A673 (cell line): ENCODE data around the gene SLCO3A1. TPM values are rescaled to one million over a fixed set of nuclear protein-coding genes. Genes with fewer than 3 reads are reported as not detected.

Experiments used
- BruUV-seq: library from RNA; stranded (reverse); fragments of 400-500 nt; replicated peaks from 2 replicates; lab custom pipeline; 2021; lab: Mats Ljungman, UMichigan
- CTCF ChIA-PET: fragments of 300-600 bp; sonication (Branson Sonifier 250); formaldehyde crosslinking; loops from one replicate; lab custom pipeline; 2022; ENCODE audit warnings: antibody characterized with exemption; lab: Charles Lee
- POLR2A ChIA-PET: fragments of 300-600 bp; sonication (Branson Sonifier 250); formaldehyde crosslinking; loops from one replicate; lab custom pipeline; 2022; ENCODE audit warnings: antibody characterized with exemption; ENCODE audit not compliant: low non-redundant PET; lab: Charles Lee
- DNase-seq: peaks from one replicate; pipeline ENCODE4 v3.0.0-alpha.2; 2015; ENCODE audit warnings: low spot score
- H3K27ac ChIP-seq: fragments of 200-600 bp; sonication (generic); 2 replicates; pipeline ENCODE4 v1.5.1; 2016; ENCODE audit warnings: mixed run types, low read depth, mild to moderate bottlenecking, mixed read lengths, antibody characterized with exemption, low read length; ENCODE audit not compliant: poor library complexity, severe bottlenecking
- H3K27me3 ChIP-seq: fragments of 200-600 bp; sonication (generic); replicated peaks from 2 replicates; pipeline ENCODE4 v1.6.1; 2017; ENCODE audit warnings: mixed run types, low read depth, mild to moderate bottlenecking, mixed read lengths, antibody characterized with exemption, low read length; ENCODE audit not compliant: insufficient read depth, poor library complexity
- H3K36me3 ChIP-seq: fragments of 200-600 bp; sonication (generic); 2 replicates; pipeline ENCODE4 v1.6.1; 2016; ENCODE audit warnings: mixed run types, mild to moderate bottlenecking, mixed read lengths, antibody characterized with exemption, low read length; ENCODE audit not compliant: insufficient read depth, poor library complexity, severe bottlenecking
- H3K4me1 ChIP-seq: fragments of 200-600 bp; sonication (generic); 2 replicates; pipeline ENCODE4 v1.6.1; 2017; ENCODE audit warnings: mixed run types, mild to moderate bottlenecking, mixed read lengths, antibody characterized with exemption, low read length; ENCODE audit not compliant: insufficient read depth, poor library complexity, severe bottlenecking
- H3K4me3 ChIP-seq: fragments of 200-600 bp; sonication (generic); 2 replicates; pipeline ENCODE4 v1.5.1; 2016; ENCODE audit warnings: low read depth, mixed run types, mild to moderate bottlenecking, mixed read lengths, low read length; ENCODE audit not compliant: poor library complexity, severe bottlenecking
- H3K9me3 ChIP-seq: fragments of 200-600 bp; sonication (generic); 2 replicates; pipeline ENCODE4 v1.6.1; 2016; ENCODE audit warnings: mixed run types, low read depth, mild to moderate bottlenecking, mixed read lengths, antibody characterized with exemption, low read length; ENCODE audit not compliant: poor library complexity, severe bottlenecking
- CTCF ChIP-seq: fragments of 300-800, 200-600 bp; sonication (generic); conservative IDR thresholded peaks from 2 replicates; pipeline ENCODE4 v1.5.1; 2017; ENCODE audit warnings: low read depth, mild to moderate bottlenecking, antibody characterized with exemption, low read length, moderate library complexity, mixed read lengths
- EZH2 ChIP-seq: fragments of 200-600 bp; sonication (generic); IDR thresholded peaks from 2 replicates; pipeline ENCODE4 v1.6.1; 2017; ENCODE audit warnings: borderline replicate concordance, low read depth, mild to moderate bottlenecking, mixed read lengths, antibody characterized with exemption, low read length; ENCODE audit not compliant: poor library complexity, severe bottlenecking
- intact Hi-C: fragments of 100-400 bp; cut with micrococcal nuclease; formaldehyde crosslinking; loops from one replicate; pipeline ENCODE4 v1.10.0; 2022; ENCODE audit not compliant: unreplicated experiment
- total RNA-seq: library from RNA; stranded (reverse); gene quantifications from 2 replicates; pipeline ENCODE4 v1.2.3, GENCODE V29; 2021

The SLCO3A1 gene
- total RNA-seq, 1 experiment from 2014 or later, result 16.6 TPM

- BruUV-seq, result no TSS peak
- CTCF ChIA-PET, result no interaction called here
- Histone ChIP-seq H3K27ac (no peak overlapping the region), H3K36me3 (no peaks in the 10 kb centered on the region), H3K4me1 (no peaks in the 10 kb centered on the region), H3K27me3 (no peaks in the 10 kb centered on the region), H3K9me3 (no peaks in the 10 kb centered on the region), H3K4me3 (no peak overlapping the region)
- DNase-seq, result no peak
- TF ChIP-seq EZH2 (no peak), CTCF (no peak)
- intact Hi-C loops, result no loop called here
- POLR2A ChIA-PET, result no interaction called here
These were observed 330.6 kb downstream of the SLCO3A1 start for GRCh38 chr15:92184142-92184541.

- Histone ChIP-seq H3K4me3 (no peak overlapping the region), H3K9me3 (no peaks in the 10 kb centered on the region), H3K27ac (no peak overlapping the region), H3K4me1 (no peaks in the 10 kb centered on the region), H3K36me3 (no peaks in the 10 kb centered on the region), H3K27me3 (no peaks in the 10 kb centered on the region)
- ChIA-PET POLR2A (no interaction called here), CTCF (no interaction called here)
- intact Hi-C loops, result no loop called here
- BruUV-seq, result no TSS peak
- DNase-seq, result no peak
- TF ChIP-seq CTCF (no peak), EZH2 (no peak)
These were observed 331.2 kb downstream of the SLCO3A1 start for GRCh38 chr15:92184679-92185230.

- BruUV-seq, result no TSS peak
- H3K27me3 ChIP-seq, result no peaks in the 10 kb centered on the region
- DNase-seq, result no peak
- H3K9me3 ChIP-seq, result no peaks in the 10 kb centered on the region
- intact Hi-C loops, result no loop called here
- H3K4me3 ChIP-seq, result no peak overlapping the region
- POLR2A ChIA-PET, result no interaction called here
- no peaks in the 10 kb centered on the region for H3K36me3 ChIP-seq
- TF ChIP-seq EZH2 (no peak), CTCF (no peak)
- CTCF ChIA-PET, result no interaction called here
- no peaks in the 10 kb centered on the region for H3K4me1 ChIP-seq
- H3K27ac ChIP-seq, result no peak overlapping the region
These were observed 334.5 kb downstream of the SLCO3A1 start for GRCh38 chr15:92187975-92188374.
